IMR-90 (cell line): ENCODE results near the gene AKAP13. TPM values are rescaled to one million over a fixed set of nuclear protein-coding genes. Genes with fewer than 3 reads are reported as not detected.

Source experiments
- ATAC-seq: fragments of 200-7000 bp; cut with Tn5 transposase; 2 replicates; pipeline ENCODE4 v1.9.1; 2020; ENCODE audit warnings: low read depth, mild to moderate bottlenecking, moderate library complexity
- BruUV-seq: library from RNA; stranded (reverse); fragments of 400-500 nt; replicated peaks from 2 replicates; lab custom pipeline; 2021; lab: Mats Ljungman, UMichigan
- CTCF ChIA-PET: fragments of 300-600 bp; formaldehyde crosslinking; extraction: SDS; loops from one replicate; lab custom pipeline; 2021; ENCODE audit warnings: antibody characterized with exemption; lab: Yijun Ruan, JAX
- POLR2A ChIA-PET: fragments of 300-600 bp; sonication (Branson Sonifier 250); formaldehyde crosslinking; loops from one replicate; lab custom pipeline; 2022; ENCODE audit warnings: antibody characterized with exemption; ENCODE audit not compliant: unreplicated experiment; lab: Charles Lee
- DNase-seq: peaks from one replicate; pipeline ENCODE4 v3.0.0; 2013
- H2AFZ ChIP-seq: replicated peaks from 2 replicates; pipeline ENCODE3; 2013; ENCODE audit warnings: low read length, mild to moderate bottlenecking; ENCODE audit not compliant: poor library complexity
- H2AK5ac ChIP-seq: 2 replicates; pipeline ENCODE4 v1.6.1; 2013; ENCODE audit warnings: low read depth, low read length, inconsistent platforms
- H2AK9ac ChIP-seq: replicated peaks from 2 replicates; pipeline ENCODE3; 2013; ENCODE audit warnings: mild to moderate bottlenecking, low read depth, low read length, moderate library complexity; ENCODE audit not compliant: poor library complexity
- H2BK120ac ChIP-seq: 2 replicates; pipeline ENCODE4 v1.6.1; 2013; ENCODE audit warnings: low read depth, low read length, inconsistent platforms
- H2BK15ac ChIP-seq: 3 replicates; pipeline ENCODE4 v1.6.1; 2013; ENCODE audit warnings: low read depth, low read length, inconsistent platforms
- H2BK20ac ChIP-seq: 2 replicates; pipeline ENCODE4 v1.6.1; 2013; ENCODE audit warnings: low read depth, mild to moderate bottlenecking, inconsistent platforms, low read length, moderate library complexity
- H2BK5ac ChIP-seq: 2 replicates; pipeline ENCODE4 v1.6.1; 2013; ENCODE audit warnings: mild to moderate bottlenecking, low read depth, low read length, inconsistent platforms; ENCODE audit not compliant: poor library complexity, severe bottlenecking
- H3K14ac ChIP-seq: replicated peaks from 2 replicates; pipeline ENCODE4 v1.6.1; 2013; ENCODE audit warnings: low read depth, low read length, inconsistent platforms
- H3K18ac ChIP-seq: 2 replicates; pipeline ENCODE4 v1.6.1; 2013; ENCODE audit warnings: low read depth, low read length, control low read depth
- H3K23ac ChIP-seq: 2 replicates; pipeline ENCODE4 v1.6.1; 2013; ENCODE audit warnings: low read depth, low read length, inconsistent platforms
- H3K27ac ChIP-seq: 2 replicates; pipeline ENCODE4 v1.5.1; 2013; ENCODE audit warnings: mild to moderate bottlenecking, control low read depth, low read length; ENCODE audit not compliant: insufficient read depth
- H3K27me3 ChIP-seq: 2 replicates; pipeline ENCODE4 v1.6.1; 2013; ENCODE audit warnings: low read length; ENCODE audit not compliant: control insufficient read depth, insufficient read depth
- H3K36me3 ChIP-seq: 2 replicates; pipeline ENCODE4 v1.6.1; 2013; ENCODE audit warnings: low read length, mixed read lengths; ENCODE audit not compliant: control insufficient read depth, insufficient read depth
- H3K4ac ChIP-seq: 2 replicates; pipeline ENCODE4 v1.6.1; 2013; ENCODE audit warnings: low read depth, low read length, inconsistent platforms
- H3K4me1 ChIP-seq: 2 replicates; pipeline ENCODE4 v1.6.1; 2013; ENCODE audit warnings: low read length, mixed read lengths; ENCODE audit not compliant: control insufficient read depth, insufficient read depth
- H3K4me2 ChIP-seq: 2 replicates; pipeline ENCODE4 v1.6.1; 2013; ENCODE audit warnings: low read depth, mild to moderate bottlenecking, control low read depth, low read length, moderate library complexity
- H3K4me3 ChIP-seq: 2 replicates; pipeline ENCODE4 v1.5.1; 2013; ENCODE audit warnings: low read depth, mild to moderate bottlenecking, control low read depth, low read length, moderate library complexity; ENCODE audit not compliant: insufficient read depth
- H3K56ac ChIP-seq: 2 replicates; pipeline ENCODE4 v1.6.1; 2013; ENCODE audit warnings: low read length, inconsistent platforms; ENCODE audit not compliant: insufficient read depth; ENCODE audit errors: extremely low read depth
- H3K79me1 ChIP-seq, 2 experiments: 2 replicates each; pipeline ENCODE4 v1.6.1; 2013; ENCODE audit warnings: low read length in 2 of 2, inconsistent platforms in 1 of 2, low read depth in 1 of 2
- H3K9ac ChIP-seq: 2 replicates; pipeline ENCODE4 v1.6.1; 2013; ENCODE audit warnings: low read depth, low read length, control low read depth
- H3K9me1 ChIP-seq: 2 replicates; pipeline ENCODE4 v1.6.1; 2013; ENCODE audit warnings: low read length, inconsistent platforms; ENCODE audit not compliant: insufficient read depth
- H3K9me3 ChIP-seq: 2 replicates; pipeline ENCODE4 v1.6.1; 2013; ENCODE audit warnings: low read length; ENCODE audit not compliant: control insufficient read depth, insufficient read depth
- H4K20me1 ChIP-seq: 2 replicates; pipeline ENCODE4 v1.6.1; 2013; ENCODE audit warnings: low read length, inconsistent platforms; ENCODE audit not compliant: insufficient read depth
- H4K5ac ChIP-seq: 2 replicates; pipeline ENCODE4 v1.6.1; 2013; ENCODE audit warnings: mild to moderate bottlenecking, low read depth, low read length, control low read depth
- H4K8ac ChIP-seq, 2 experiments: 2 replicates each; pipeline ENCODE4 v1.6.1; 2013; ENCODE audit warnings: low read depth in 2 of 2, low read length in 2 of 2, control low read depth in 1 of 2, inconsistent platforms in 1 of 2
- H4K91ac ChIP-seq: 2 replicates; pipeline ENCODE4 v1.6.1; 2013; ENCODE audit warnings: low read depth, low read length, inconsistent platforms; ENCODE audit not compliant: insufficient read depth
- BHLHE40 ChIP-seq: fragments of 150-350 bp; IDR thresholded peaks from 2 replicates; pipeline ENCODE4 v1.6.1; 2016; ENCODE audit warnings: mild to moderate bottlenecking, low read depth, low read length
- CHD1 ChIP-seq: IDR thresholded peaks from 2 replicates; pipeline ENCODE4 v1.6.1; 2012; ENCODE audit warnings: low read depth, low read length, improper control_type of control experiment
- MAFK ChIP-seq: IDR thresholded peaks from 2 replicates; pipeline ENCODE4 v1.6.1; 2012; ENCODE audit warnings: low read depth, low read length, improper control_type of control experiment
- POLR2A ChIP-seq: IDR thresholded peaks from 2 replicates; pipeline ENCODE4 v1.6.1; 2012; ENCODE audit warnings: mild to moderate bottlenecking, low read depth, low read length
- RAD21 ChIP-seq: IDR thresholded peaks from 2 replicates; pipeline ENCODE4 v1.6.1; 2012; ENCODE audit warnings: low read length, improper control_type of control experiment
- SMC3 ChIP-seq: fragments of 150-350 bp; IDR thresholded peaks from 2 replicates; pipeline ENCODE4 v1.6.1; 2016; ENCODE audit warnings: low read depth, mild to moderate bottlenecking, antibody characterized with exemption, low read length, moderate library complexity
- WGBS, 2 experiments: methylation state at CpG; one replicate each; pipeline versions ENCODE4 v1.1.5 to v1.1.7; 2013; ENCODE audit warnings: missing lambda C conversion rate in 2 of 2; ENCODE audit not compliant: insufficient read length in 1 of 2; ENCODE audit errors: extremely low coverage in 2 of 2; 5-methylcytosine and 5-hydroxymethylcytosine counted together
- dilution Hi-C: fragments of 300-500 bp; cut with HindIII; formaldehyde crosslinking; loops from one replicate; pipeline ENCODE4 v1.14.3; 2018; ENCODE audit warnings: low sequenced_read_pairs; ENCODE audit not compliant: unreplicated experiment
- in situ Hi-C: fragments of 300-500 bp; cut with MboI; formaldehyde crosslinking; loops from 3 replicates; pipeline ENCODE4 v1.14.3; 2019; ENCODE audit warnings: low sequenced_read_pairs, inconsistent platforms, mixed read lengths
- intact Hi-C: fragments of 100-400 bp; cut with micrococcal nuclease; formaldehyde crosslinking; loops from 2 replicates; pipeline ENCODE4 v1.10.0; 2022
- polyA plus RNA-seq, 3 experiments: library from polyadenylated mRNA; depleted of rRNA; stranded (reverse); fragments of >200 nt; gene quantifications; 2 replicates each; pipeline ENCODE4 v1.2.3, GENCODE V29; 2012; ENCODE audit warnings: low replicate concordance in 1 of 3
- total RNA-seq: library from RNA; depleted of rRNA; stranded (reverse); fragments of >200 nt; gene quantifications from 2 replicates; pipeline ENCODE4 v1.2.3, GENCODE V29; 2012
- TF ChIP-seq, protein P1 (sequence below): conservative IDR thresholded peaks from 2 replicates; pipeline ENCODE4 v1.5.1; 2012; ENCODE audit warnings: mild to moderate bottlenecking, low read depth, low read length, improper control_type of control experiment

Gene AKAP13
- total and polyA plus RNA-seq, 2 of the 4 experiments (the other 2 are of a cell fraction): 10.4 to 46.4 TPM

DNA sequence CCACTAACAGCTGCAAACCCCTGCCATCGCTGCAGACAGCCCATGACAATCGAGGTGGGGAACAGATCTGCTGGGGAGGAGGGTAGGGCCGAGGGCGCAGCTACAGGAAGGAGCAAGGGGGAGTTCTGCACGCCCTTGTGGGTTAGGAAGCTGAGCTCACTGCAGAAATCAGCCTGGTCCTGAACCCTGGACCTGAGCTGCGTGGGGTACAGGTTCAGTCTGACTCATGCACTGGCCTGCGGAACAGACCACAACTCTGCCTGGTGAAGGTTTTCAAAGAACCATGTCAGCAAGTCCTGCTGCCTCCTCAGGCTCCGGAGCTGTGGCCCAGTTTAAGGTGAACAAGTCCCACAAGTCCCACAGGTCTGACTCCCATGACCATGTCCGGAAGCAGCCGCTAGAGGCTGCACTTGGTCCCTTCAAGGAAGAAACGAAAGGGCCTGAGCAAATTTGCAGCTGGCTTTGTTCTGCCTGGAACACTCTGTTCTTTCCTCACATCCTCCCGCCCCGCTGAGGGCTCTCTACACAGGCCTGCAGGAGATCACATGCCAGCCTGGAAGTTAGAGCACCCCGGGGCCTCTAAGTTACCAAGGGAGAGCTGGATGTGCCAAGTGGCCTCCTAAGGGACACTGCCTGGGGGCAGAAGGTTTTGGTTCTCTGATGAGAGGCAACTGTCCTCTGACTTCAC lies 49.4 kb upstream of the AKAP13 start:
- TF ChIP-seq POLR2A (no peak), SMC3 (peak; percentile 63), CHD1 (0 out of 2 replicates have a peak, but pooled peaks have one; percentile 73), MAFK (0 out of 2 replicates have a peak, but pooled peaks have one; percentile 7), BHLHE40 (no peak), RAD21 (peak; percentile 88)
- TF ChIP-seq, protein P1, sequence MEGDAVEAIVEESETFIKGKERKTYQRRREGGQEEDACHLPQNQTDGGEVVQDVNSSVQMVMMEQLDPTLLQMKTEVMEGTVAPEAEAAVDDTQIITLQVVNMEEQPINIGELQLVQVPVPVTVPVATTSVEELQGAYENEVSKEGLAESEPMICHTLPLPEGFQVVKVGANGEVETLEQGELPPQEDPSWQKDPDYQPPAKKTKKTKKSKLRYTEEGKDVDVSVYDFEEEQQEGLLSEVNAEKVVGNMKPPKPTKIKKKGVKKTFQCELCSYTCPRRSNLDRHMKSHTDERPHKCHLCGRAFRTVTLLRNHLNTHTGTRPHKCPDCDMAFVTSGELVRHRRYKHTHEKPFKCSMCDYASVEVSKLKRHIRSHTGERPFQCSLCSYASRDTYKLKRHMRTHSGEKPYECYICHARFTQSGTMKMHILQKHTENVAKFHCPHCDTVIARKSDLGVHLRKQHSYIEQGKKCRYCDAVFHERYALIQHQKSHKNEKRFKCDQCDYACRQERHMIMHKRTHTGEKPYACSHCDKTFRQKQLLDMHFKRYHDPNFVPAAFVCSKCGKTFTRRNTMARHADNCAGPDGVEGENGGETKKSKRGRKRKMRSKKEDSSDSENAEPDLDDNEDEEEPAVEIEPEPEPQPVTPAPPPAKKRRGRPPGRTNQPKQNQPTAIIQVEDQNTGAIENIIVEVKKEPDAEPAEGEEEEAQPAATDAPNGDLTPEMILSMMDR: peak; percentile 79
- Histone ChIP-seq H2BK15ac (peak overlapping the region; percentile 80; the same call in 1 of the 3 replicates), H3K9ac (no peak overlapping the region), H3K27me3 (no peaks in the 10 kb centered on the region), H4K91ac (peak overlapping the region; percentile 54; the same call in 1 of the 2 replicates), H3K18ac (peak overlapping the region; percentile 6; the same call in 1 of the 2 replicates), H2BK5ac (peak overlapping the region; percentile 17), H3K9me1 (peaks cover 5% of the 10 kb centered on the region; the same call in 1 of the 2 replicates), H2BK20ac (peak overlapping the region; percentile 80), H3K4me3 (no peak overlapping the region), H4K5ac (no peak overlapping the region), H2AK5ac (peak overlapping the region; percentile 94; the same call in 1 of the 2 replicates), H3K9me3 (no peaks in the 10 kb centered on the region), H4K20me1 (no peaks in the 10 kb centered on the region), H3K27ac (peak overlapping the region; percentile 16; the same call in 1 of the 2 replicates), H3K36me3 (no peaks in the 10 kb centered on the region), H4K8ac (peak overlapping the region; percentile 53 to 71; a peak in 3 of 4 replicates), H3K14ac (peak overlapping the region; percentile 68), H3K23ac (peak overlapping the region; percentile 57; the same call in 1 of the 2 replicates), H3K56ac (no peak overlapping the region), H3K79me1 (peaks cover 3 to 9% of the 10 kb centered on the region in 2 experiments; a peak in 3 of 4 replicates), H3K4ac (peak overlapping the region; percentile 71), H2AK9ac (peak overlapping the region; percentile 38), H3K4me1 (peaks cover 13% of the 10 kb centered on the region), H3K4me2 (no peak overlapping the region), H2AFZ (peak overlapping the region; percentile 87), H2BK120ac (peak overlapping the region; percentile 82)
- intact Hi-C loops (no loop called here), dilution Hi-C loops (no loop called here), in situ Hi-C loops (no loop called here)
- DNase-seq (peak; percentile 86), ATAC-seq (peak; percentile 55)
- POLR2A ChIA-PET: no interaction called here
- WGBS, 2 experiments: 49% methylated on average over 10 of the region's 14 CpGs; no CpG with 5 or more reads in 1 of the 2 experiments
- CTCF ChIA-PET: interaction anchor here (0.5 to 1.6 kb wide), 6 partner anchors 8 to 195 kb away, joined by 3 to 4 read pairs (median 4); no protein-coding TSS in a partner anchor
- no TSS peak for BruUV-seq
